Measurements from ENCODE around the gene PPP2R5A.

GRCh38 chr1:212257157-212257556 is 28.1 kb upstream of the PPP2R5A start:
- TF ChIP-seq PATZ1 (tag by site-specific recombination; IDR thresholded peaks at IDR 0.05) (no peak), CTCF (tag by site-specific recombination; IDR thresholded peaks at IDR 0.05) (no peak), KLF17 (tag by site-specific recombination; IDR thresholded peaks at IDR 0.05) (no peak), ZNF473 (tag by site-specific recombination; IDR thresholded peaks at IDR 0.05) (no peak), ZNF48 (tag by site-specific recombination; IDR thresholded peaks at IDR 0.05) (no peak), ZBTB44 (tag by site-specific recombination; IDR thresholded peaks at IDR 0.05) (no peak), ZBTB21 (tag by site-specific recombination; IDR thresholded peaks at IDR 0.05) (no peak), ZNF19 (tag by site-specific recombination; IDR thresholded peaks at IDR 0.05; ENCODE audit: low read depth) (no peak), KLF16 (tag by site-specific recombination; IDR thresholded peaks at IDR 0.05) (no peak), ZFP3 (tag by site-specific recombination; IDR thresholded peaks at IDR 0.05; ENCODE audit: low read depth) (no peak), PBX3 (CRISPR knock-in tag; IDR thresholded peaks at IDR 0.05) (no peak), ATF2 (tag by site-specific recombination; IDR thresholded peaks at IDR 0.05; ENCODE audit: low read depth) (no peak), KLF10 (tag by site-specific recombination; IDR thresholded peaks at IDR 0.05) (no peak)

Measured in HEK293 (cell line).